ENCODE measurements around the gene ANTXRL.
"Not testable (repeated sequence)": the region's sequence is repeated elsewhere in the genome, so short reads cannot be mapped to it uniquely, and the experiment has no call there.

Gene ANTXRL

DNA sequence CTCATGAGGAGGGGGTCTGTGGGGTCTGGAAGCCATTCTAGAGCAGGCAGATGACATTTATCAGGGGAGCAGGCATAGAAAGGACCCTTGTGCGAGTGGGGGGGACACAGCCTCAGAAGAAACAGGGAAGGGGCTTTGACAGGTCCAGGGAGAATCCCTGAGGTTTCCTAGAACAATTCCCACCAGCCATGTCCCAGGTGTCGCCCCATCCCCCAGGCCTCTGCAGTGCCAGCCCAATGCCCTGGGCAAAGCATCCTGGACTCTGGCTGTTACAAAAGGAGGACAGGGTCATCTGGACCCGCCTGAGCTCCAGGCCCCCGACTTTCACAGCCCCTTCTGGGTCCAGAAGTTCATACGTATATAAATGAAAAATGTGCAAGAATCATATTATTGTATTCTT is 80.4 kb downstream of the ANTXRL start:
- H3K9me3 ChIP-seq (ENCODE audit: control insufficient read depth in 2 of 2, low read length in 2 of 2); H3K9ac ChIP-seq (ENCODE audit: low read depth in 1 of 2, low read length in 2 of 2); H3K27me3 ChIP-seq (ENCODE audit: control insufficient read depth in 2 of 2, insufficient read depth in 2 of 2, low read length in 2 of 2); H3K4me1 ChIP-seq (ENCODE audit: control insufficient read depth in 2 of 2, insufficient read depth in 2 of 2, low read length in 2 of 2); H3K4me3 ChIP-seq (ENCODE audit: low read length in 2 of 2); H3K27ac ChIP-seq (ENCODE audit: low read depth in 2 of 2, low read length in 2 of 2); H3K36me3 ChIP-seq (ENCODE audit: control insufficient read depth in 2 of 2, insufficient read depth in 2 of 2, low read length in 2 of 2): not testable (repeated sequence)

DNA sequence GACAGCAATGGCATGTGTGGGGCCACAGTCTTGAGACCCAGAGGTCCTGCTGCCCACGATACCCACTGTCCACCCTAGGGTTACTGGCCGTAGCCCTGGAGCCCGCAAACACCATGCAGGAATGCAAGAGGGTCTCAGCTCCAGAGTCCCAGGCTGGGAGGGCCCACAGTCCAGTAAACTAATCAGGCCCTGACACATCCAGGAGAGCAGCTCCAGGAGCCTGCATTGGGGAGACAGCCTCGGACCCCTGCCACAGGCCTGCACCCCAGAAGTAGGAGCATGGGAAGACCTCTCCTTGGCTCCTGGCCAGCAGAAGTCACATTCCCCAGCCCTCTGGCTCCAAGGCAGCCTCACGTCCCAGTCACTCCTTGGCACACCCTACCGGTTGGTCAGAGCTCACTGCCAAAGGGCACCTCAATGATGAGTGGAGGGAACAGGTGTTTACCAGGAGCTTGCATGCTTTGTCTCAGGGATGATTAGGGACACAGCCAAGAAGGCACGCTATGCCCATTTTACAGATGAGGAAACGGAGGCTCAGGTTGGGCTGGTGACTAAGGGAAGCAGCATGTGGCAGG is 81.0 kb downstream of the ANTXRL start:
- not testable (repeated sequence) for H3K4me3 ChIP-seq (ENCODE audit: low read length in 2 of 2); H3K27me3 ChIP-seq (ENCODE audit: control insufficient read depth in 2 of 2, insufficient read depth in 2 of 2, low read length in 2 of 2); H3K9ac ChIP-seq (ENCODE audit: low read depth in 1 of 2, low read length in 2 of 2); H3K9me3 ChIP-seq (ENCODE audit: control insufficient read depth in 2 of 2, low read length in 2 of 2); H3K36me3 ChIP-seq (ENCODE audit: control insufficient read depth in 2 of 2, insufficient read depth in 2 of 2, low read length in 2 of 2); H3K27ac ChIP-seq (ENCODE audit: low read depth in 2 of 2, low read length in 2 of 2); H3K4me1 ChIP-seq (ENCODE audit: control insufficient read depth in 2 of 2, insufficient read depth in 2 of 2, low read length in 2 of 2)

DNA sequence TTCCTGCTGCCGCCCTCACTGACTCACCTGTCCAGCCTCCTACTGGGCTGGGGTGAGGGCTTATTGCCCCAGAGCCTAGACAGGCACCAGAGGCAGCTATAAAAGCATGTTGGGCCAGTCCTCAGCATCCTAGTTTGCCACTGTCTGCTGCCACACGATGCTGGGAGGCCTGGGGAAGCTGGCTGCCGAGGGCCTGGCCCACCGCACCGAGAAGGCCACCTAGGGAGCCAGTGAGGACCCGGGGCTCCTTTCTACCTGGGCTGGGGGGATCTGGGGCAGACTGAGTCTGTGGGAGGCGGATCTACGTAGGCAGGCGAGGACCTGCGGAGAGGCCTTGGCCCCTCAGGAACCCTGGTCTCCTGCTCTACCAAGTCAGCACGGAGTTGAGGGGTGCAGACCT is 82.2 kb downstream of the ANTXRL start:
- not testable (repeated sequence) for H3K9me3 ChIP-seq (ENCODE audit: control insufficient read depth in 2 of 2, low read length in 2 of 2); H3K36me3 ChIP-seq (ENCODE audit: control insufficient read depth in 2 of 2, insufficient read depth in 2 of 2, low read length in 2 of 2); H3K4me1 ChIP-seq (ENCODE audit: control insufficient read depth in 2 of 2, insufficient read depth in 2 of 2, low read length in 2 of 2); H3K27me3 ChIP-seq (ENCODE audit: control insufficient read depth in 2 of 2, insufficient read depth in 2 of 2, low read length in 2 of 2); H3K4me3 ChIP-seq (ENCODE audit: low read length in 2 of 2); H3K9ac ChIP-seq (ENCODE audit: low read depth in 1 of 2, low read length in 2 of 2); H3K27ac ChIP-seq (ENCODE audit: low read depth in 2 of 2, low read length in 2 of 2)

DNA sequence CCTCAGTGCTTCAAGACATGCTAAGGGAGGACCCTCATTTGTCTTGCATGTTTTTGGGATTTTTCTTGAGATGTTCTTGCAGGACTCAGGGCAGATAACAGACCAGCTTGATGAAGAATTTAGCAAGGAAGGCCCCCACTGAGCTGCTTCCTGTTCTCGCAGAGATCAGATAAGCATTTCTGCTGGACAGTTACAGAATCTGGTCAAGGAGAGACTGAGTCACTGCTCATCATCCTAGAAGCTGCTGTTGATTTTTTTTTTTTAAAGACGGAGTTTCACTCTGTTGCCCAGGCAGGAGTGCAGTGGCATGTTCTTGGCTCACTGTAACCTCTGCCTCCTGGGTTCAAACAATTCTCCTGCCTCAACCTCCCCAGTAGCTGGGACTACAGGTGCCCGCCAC is 87.6 kb downstream of the ANTXRL start:
- H3K27ac ChIP-seq (ENCODE audit: low read depth in 2 of 2, low read length in 2 of 2); H3K27me3 ChIP-seq (ENCODE audit: control insufficient read depth in 2 of 2, insufficient read depth in 2 of 2, low read length in 2 of 2); H3K4me3 ChIP-seq (ENCODE audit: low read length in 2 of 2); H3K36me3 ChIP-seq (ENCODE audit: control insufficient read depth in 2 of 2, insufficient read depth in 2 of 2, low read length in 2 of 2); H3K9me3 ChIP-seq (ENCODE audit: control insufficient read depth in 2 of 2, low read length in 2 of 2); H3K9ac ChIP-seq (ENCODE audit: low read depth in 1 of 2, low read length in 2 of 2); H3K4me1 ChIP-seq (ENCODE audit: control insufficient read depth in 2 of 2, insufficient read depth in 2 of 2, low read length in 2 of 2): not testable (repeated sequence)

DNA sequence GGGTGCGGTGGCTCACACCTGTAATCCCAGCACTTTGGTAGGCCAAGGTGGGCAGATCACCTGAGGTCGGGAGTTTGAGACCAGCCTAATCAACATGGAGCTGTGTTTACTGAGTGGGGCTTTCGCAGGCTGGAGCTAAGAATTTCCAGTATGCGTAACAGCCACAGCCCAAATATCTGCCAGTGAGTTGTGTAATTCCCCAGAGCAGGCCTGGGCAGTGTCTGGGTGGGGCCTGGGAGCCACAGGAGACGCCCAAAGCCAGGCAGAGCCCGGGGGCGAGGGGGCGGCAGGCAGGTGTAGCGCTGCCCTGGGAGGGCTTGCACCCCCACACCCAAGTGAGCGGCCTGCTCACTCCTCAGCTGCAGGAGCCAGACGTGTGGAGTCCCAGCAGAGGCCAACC is 88.6 kb downstream of the ANTXRL start, which contains the start of gene ANXA8L1:
TSS of gene ANXA8L1 (plus strand) at position 371 of the 400 bp plus-strand sequence. CDS start 76 bp downstream, outside the sequence.
- not testable (repeated sequence) for H3K36me3 ChIP-seq (ENCODE audit: control insufficient read depth in 2 of 2, insufficient read depth in 2 of 2, low read length in 2 of 2); H3K27me3 ChIP-seq (ENCODE audit: control insufficient read depth in 2 of 2, insufficient read depth in 2 of 2, low read length in 2 of 2); H3K9me3 ChIP-seq (ENCODE audit: control insufficient read depth in 2 of 2, low read length in 2 of 2); H3K9ac ChIP-seq (ENCODE audit: low read depth in 1 of 2, low read length in 2 of 2); H3K27ac ChIP-seq (ENCODE audit: low read depth in 2 of 2, low read length in 2 of 2); H3K4me3 ChIP-seq (ENCODE audit: low read length in 2 of 2); H3K4me1 ChIP-seq (ENCODE audit: control insufficient read depth in 2 of 2, insufficient read depth in 2 of 2, low read length in 2 of 2)

DNA sequence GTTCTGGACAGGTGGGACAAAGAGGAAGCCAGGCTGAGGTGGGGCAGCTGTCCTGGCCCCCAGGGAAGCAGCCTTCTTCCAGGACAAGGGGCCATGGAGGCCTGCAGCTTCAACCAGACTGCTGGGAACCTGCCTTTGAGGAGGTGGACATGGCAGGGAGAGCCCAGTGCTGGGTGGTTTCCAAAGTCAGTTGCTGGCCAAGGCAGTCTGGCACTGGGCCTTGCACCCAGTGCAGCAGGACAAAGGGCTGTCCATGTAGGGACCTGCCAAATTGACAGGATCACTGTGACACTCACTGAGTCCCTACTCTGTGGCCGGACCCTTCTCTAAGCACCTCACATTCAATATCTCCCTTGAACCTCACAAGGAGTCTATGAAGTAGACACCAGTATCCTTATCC is 90.2 kb downstream of the ANTXRL start:
- H3K4me3 ChIP-seq (ENCODE audit: low read length in 2 of 2); H3K9ac ChIP-seq (ENCODE audit: low read depth in 1 of 2, low read length in 2 of 2); H3K9me3 ChIP-seq (ENCODE audit: control insufficient read depth in 2 of 2, low read length in 2 of 2); H3K27me3 ChIP-seq (ENCODE audit: control insufficient read depth in 2 of 2, insufficient read depth in 2 of 2, low read length in 2 of 2); H3K36me3 ChIP-seq (ENCODE audit: control insufficient read depth in 2 of 2, insufficient read depth in 2 of 2, low read length in 2 of 2); H3K27ac ChIP-seq (ENCODE audit: low read depth in 2 of 2, low read length in 2 of 2); H3K4me1 ChIP-seq (ENCODE audit: control insufficient read depth in 2 of 2, insufficient read depth in 2 of 2, low read length in 2 of 2): not testable (repeated sequence)

DNA sequence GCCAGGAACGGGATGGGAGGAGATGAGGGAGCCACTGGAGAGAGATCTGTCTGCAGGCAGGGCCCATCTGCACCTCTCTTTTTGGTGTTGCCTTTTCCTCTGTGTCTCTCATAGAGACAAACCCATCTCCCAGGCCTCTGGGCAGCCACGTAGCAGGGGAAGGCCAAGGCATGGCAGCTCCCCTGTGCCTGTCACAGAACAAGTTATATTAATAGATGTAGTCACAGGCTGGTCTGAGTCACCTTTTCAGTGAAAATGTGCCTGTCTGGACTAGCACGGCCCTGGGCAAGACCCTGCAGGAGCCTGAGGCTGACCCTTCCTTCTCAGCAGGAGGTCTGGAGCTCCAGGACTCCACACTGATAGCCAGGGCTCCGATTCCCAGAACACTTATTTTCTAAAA is 90.9 kb downstream of the ANTXRL start:
- not testable (repeated sequence) for H3K4me1 ChIP-seq (ENCODE audit: control insufficient read depth in 2 of 2, insufficient read depth in 2 of 2, low read length in 2 of 2); H3K9ac ChIP-seq (ENCODE audit: low read depth in 1 of 2, low read length in 2 of 2)

DNA sequence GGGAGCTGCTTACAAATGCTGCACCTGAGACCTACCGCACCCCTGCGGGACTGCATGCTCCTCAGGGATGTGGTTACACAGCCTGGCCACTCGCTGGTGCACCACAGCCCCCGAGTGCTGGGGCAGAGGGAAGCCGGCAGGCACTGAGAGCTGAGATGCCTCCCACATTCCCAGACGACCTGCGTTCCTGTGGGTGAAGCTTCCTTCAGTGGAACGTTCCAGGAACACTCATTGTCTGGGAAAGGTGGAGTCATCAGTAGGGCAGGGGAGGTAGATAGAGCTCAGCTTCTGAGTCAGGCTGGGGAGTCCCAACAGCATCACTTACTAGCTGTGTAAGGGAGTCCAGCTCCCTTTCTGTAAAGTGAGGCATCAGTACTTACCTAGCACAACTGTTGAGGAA is 91.3 kb downstream of the ANTXRL start:
- H3K4me3 ChIP-seq (ENCODE audit: low read length in 2 of 2); H3K27ac ChIP-seq (ENCODE audit: low read depth in 2 of 2, low read length in 2 of 2); H3K27me3 ChIP-seq (ENCODE audit: control insufficient read depth in 2 of 2, insufficient read depth in 2 of 2, low read length in 2 of 2); H3K36me3 ChIP-seq (ENCODE audit: control insufficient read depth in 2 of 2, insufficient read depth in 2 of 2, low read length in 2 of 2); H3K4me1 ChIP-seq (ENCODE audit: control insufficient read depth in 2 of 2, insufficient read depth in 2 of 2, low read length in 2 of 2); H3K9ac ChIP-seq (ENCODE audit: low read depth in 1 of 2, low read length in 2 of 2); H3K9me3 ChIP-seq (ENCODE audit: control insufficient read depth in 2 of 2, low read length in 2 of 2): not testable (repeated sequence)

More for the DNA sequence above, 90.9 kb downstream of the ANTXRL start:
- H3K27me3 ChIP-seq (ENCODE audit: control insufficient read depth in 2 of 2, insufficient read depth in 2 of 2, low read length in 2 of 2); H3K4me3 ChIP-seq (ENCODE audit: low read length in 2 of 2); H3K36me3 ChIP-seq (ENCODE audit: control insufficient read depth in 2 of 2, insufficient read depth in 2 of 2, low read length in 2 of 2); H3K27ac ChIP-seq (ENCODE audit: low read depth in 2 of 2, low read length in 2 of 2); H3K9me3 ChIP-seq (ENCODE audit: control insufficient read depth in 2 of 2, low read length in 2 of 2): not testable (repeated sequence)

DNA sequence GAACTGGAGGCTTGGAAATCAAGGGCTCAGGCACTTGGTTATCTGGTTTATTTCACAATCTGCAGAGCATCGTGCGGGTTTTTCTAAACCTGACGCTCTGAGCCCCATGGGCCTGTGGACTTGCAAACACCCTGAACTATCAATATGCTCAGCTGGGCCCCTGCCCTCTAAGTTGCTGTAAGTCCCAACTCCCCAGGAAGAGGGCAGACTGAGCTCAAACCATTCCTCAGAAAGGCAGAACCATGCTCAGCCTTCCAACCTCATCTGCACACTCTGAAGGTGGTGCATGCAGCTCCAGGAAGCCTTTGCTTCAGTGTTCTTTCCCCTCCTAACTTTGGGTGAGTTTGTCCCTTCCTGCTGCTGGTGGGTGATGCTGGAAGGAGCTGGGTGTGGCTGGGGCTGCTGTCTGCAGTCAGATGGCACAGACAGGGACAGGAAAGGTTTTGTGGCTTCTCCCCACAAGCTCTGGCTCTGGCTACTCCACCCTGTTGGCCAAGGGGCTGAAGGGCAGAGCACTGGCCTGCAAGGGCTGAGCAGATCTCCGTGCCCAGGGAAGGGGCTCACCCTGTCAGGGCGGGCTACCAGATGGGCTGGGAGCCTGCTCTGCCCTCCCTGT is 92.5 kb downstream of the ANTXRL start:
- not testable (repeated sequence) for H3K27me3 ChIP-seq (ENCODE audit: control insufficient read depth in 2 of 2, insufficient read depth in 2 of 2, low read length in 2 of 2); H3K36me3 ChIP-seq (ENCODE audit: control insufficient read depth in 2 of 2, insufficient read depth in 2 of 2, low read length in 2 of 2); H3K9ac ChIP-seq (ENCODE audit: low read depth in 1 of 2, low read length in 2 of 2); H3K9me3 ChIP-seq (ENCODE audit: control insufficient read depth in 2 of 2, low read length in 2 of 2); H3K4me1 ChIP-seq (ENCODE audit: control insufficient read depth in 2 of 2, insufficient read depth in 2 of 2, low read length in 2 of 2); H3K4me3 ChIP-seq (ENCODE audit: low read length in 2 of 2); H3K27ac ChIP-seq (ENCODE audit: low read depth in 2 of 2, low read length in 2 of 2)
